Testis (tissue), 2 donors: Measurements from ENCODE around the gene MTMR3.

ENCODE experiments used
- CTCF ChIP-seq, 3 experiments: fragments of 450-650 bp in 2 of 3; fragments of 200-600 bp in 1 of 3; sonication (generic) in 1 of 3; IDR thresholded peaks; one replicate each; pipeline ENCODE4 v1.5.1; 2016 to 2019; ENCODE audit warnings: antibody characterized with exemption in 3 of 3, mild to moderate bottlenecking in 2 of 3, moderate library complexity in 1 of 3
- POLR2A ChIP-seq: fragments of 450-650 bp; IDR thresholded peaks from one replicate; pipeline ENCODE4 v1.6.1; 2017; ENCODE audit warnings: antibody characterized with exemption, mild to moderate bottlenecking, moderate library complexity

- TF ChIP-seq CTCF (IDR thresholded peaks at IDR 0.05) (no peak), POLR2A (no peak)
Measured at GRCh38 chr22:29983296-29983917, 100.4 kb downstream of the MTMR3 start.
